HCT116 (cell line): ENCODE data around the gene ATF6B. TPM values are rescaled to one million over a fixed set of nuclear protein-coding genes. Genes with fewer than 3 reads are reported as not detected.

Experiments used
- ATAC-seq: fragments of 200-7000 bp; cut with Tn5 transposase; 2 replicates; pipeline ENCODE4 v1.9.1; 2020; ENCODE audit warnings: mild to moderate bottlenecking, moderate library complexity
- BruUV-seq: library from RNA; stranded (reverse); fragments of 400-500 nt; replicated peaks from 2 replicates; lab custom pipeline; 2021; lab: Mats Ljungman, UMichigan
- CTCF ChIA-PET: fragments of 300-600 bp; sonication (Branson Sonifier 250); formaldehyde crosslinking; loops from one replicate; lab custom pipeline; 2021; ENCODE audit warnings: antibody characterized with exemption; lab: Charles Lee
- POLR2A ChIA-PET: fragments of 300-600, 350-600 bp; sonication (Branson Sonifier 250); formaldehyde crosslinking; loops from one replicate; lab custom pipeline; 2021; ENCODE audit warnings: antibody characterized with exemption; lab: Charles Lee
- RAD21 ChIA-PET, 2 experiments: fragments of 300-600 bp; sonication (Branson Sonifier 250); formaldehyde crosslinking; loops; one replicate each; lab custom pipeline; 2023; ENCODE audit warnings: low total read pairs in 2 of 2; ENCODE audit not compliant: uncharacterized antibody in 2 of 2, unreplicated experiment in 2 of 2, low non-redundant PET in 1 of 2; lab: Charles Lee
- DNase-seq: peaks from one replicate; pipeline ENCODE4 v3.0.0-alpha.2; 2010; ENCODE audit warnings: low read depth, low spot score
- H2AFZ ChIP-seq: fragments of 200-600 bp; shearing (Covaris generic), sonication (generic); 2 replicates; pipeline ENCODE4 v1.6.1; 2017; ENCODE audit warnings: low read depth, mixed run types, mixed read lengths, antibody characterized with exemption, low read length; ENCODE audit not compliant: poor library complexity, severe bottlenecking
- H3K27ac ChIP-seq: 2 replicates; pipeline ENCODE4 v1.5.1; 2012; ENCODE audit warnings: low read depth, low read length
- H3K27me3 ChIP-seq: fragments of 200-600 bp; sonication (generic); 2 replicates; pipeline ENCODE4 v1.6.1; 2016; ENCODE audit warnings: mixed run types, low read length, mixed read lengths; ENCODE audit not compliant: insufficient read depth
- H3K36me3 ChIP-seq, 2 experiments: fragments of 200-500 bp in 1 of 2; fragments of 200-600 bp in 1 of 2; sonication (Bioruptor generic) in 1 of 2; sonication (generic) in 1 of 2; 2 replicates each; pipeline versions ENCODE4 v1.5.1 to v1.6.1; 2014 to 2016; ENCODE audit warnings: low read length in 2 of 2, inconsistent platforms in 1 of 2, mixed read lengths in 1 of 2, mixed run types in 1 of 2; ENCODE audit not compliant: insufficient read depth in 2 of 2, control insufficient read depth in 1 of 2
- H3K4me1 ChIP-seq, 2 experiments: fragments of 200-600 bp in 1 of 2; sonication (generic) in 1 of 2; 2 replicates each; pipeline versions ENCODE4 v1.5.1 to v1.6.1; 2012 to 2017; ENCODE audit warnings: low read length in 2 of 2, inconsistent platforms in 1 of 2, mild to moderate bottlenecking in 1 of 2, mixed read lengths in 1 of 2, mixed run types in 1 of 2, moderate library complexity in 1 of 2; ENCODE audit not compliant: insufficient read depth in 2 of 2, control insufficient read depth in 1 of 2
- H3K4me2 ChIP-seq: fragments of 200-600 bp; sonication (generic); 2 replicates; pipeline ENCODE4 v1.6.1; 2017; ENCODE audit warnings: mixed run types, low read length, mixed read lengths
- H3K4me3 ChIP-seq, 2 experiments: fragments of 200-600 bp in 1 of 2; sonication (generic) in 1 of 2; replicated peaks in 1 of 2; 2 replicates each; pipeline ENCODE4 v1.5.1; 2011 to 2016; ENCODE audit warnings: low read length in 2 of 2, control low read depth in 1 of 2, low read depth in 1 of 2, mild to moderate bottlenecking in 1 of 2, mixed read lengths in 1 of 2, mixed run types in 1 of 2
- H3K79me2 ChIP-seq: fragments of 200-600 bp; sonication (generic); 2 replicates; pipeline ENCODE4 v1.6.1; 2017; ENCODE audit warnings: mild to moderate bottlenecking, mixed run types, low read length, moderate library complexity, mixed read lengths; ENCODE audit not compliant: insufficient read depth
- H3K9ac ChIP-seq: fragments of 200-600 bp; sonication (generic); 2 replicates; pipeline ENCODE4 v1.6.1; 2016; ENCODE audit warnings: low read length, mixed read lengths
- H3K9me2 ChIP-seq: fragments of 200-600 bp; sonication (generic), shearing (Covaris generic); 2 replicates; pipeline ENCODE4 v1.6.1; 2017; ENCODE audit warnings: mixed run types, mild to moderate bottlenecking, moderate library complexity; ENCODE audit not compliant: insufficient read depth
- H3K9me3 ChIP-seq, 2 experiments: fragments of 200-500 bp in 1 of 2; fragments of 200-600 bp in 1 of 2; sonication (Bioruptor generic) in 1 of 2; sonication (generic) in 1 of 2; 2 replicates each; pipeline ENCODE4 v1.6.1; 2014 to 2017; ENCODE audit warnings: low read length in 2 of 2, mixed read lengths in 2 of 2, inconsistent platforms in 1 of 2, low read depth in 1 of 2, mild to moderate bottlenecking in 1 of 2, mixed run types in 1 of 2, moderate library complexity in 1 of 2; ENCODE audit not compliant: control insufficient read depth in 1 of 2, insufficient read depth in 1 of 2
- H4K20me1 ChIP-seq: fragments of 200-600 bp; sonication (generic), shearing (Covaris generic); 2 replicates; pipeline ENCODE4 v1.6.1; 2017; ENCODE audit warnings: mixed run types, mild to moderate bottlenecking, moderate library complexity; ENCODE audit not compliant: insufficient read depth
- CEBPB ChIP-seq: IDR thresholded peaks from 2 replicates; pipeline ENCODE4 v1.6.1; 2012; ENCODE audit warnings: low read depth
- CTCF ChIP-seq, 3 experiments: fragments of 200-600 bp in 1 of 3; sonication (generic) in 1 of 3; IDR thresholded peaks in 2 of 3; conservative IDR thresholded peaks in 1 of 3; 2 replicates each; pipeline ENCODE4 v1.5.1; 2012 to 2017; ENCODE audit warnings: low read depth in 2 of 3, low read length in 2 of 3, antibody characterized with exemption in 1 of 3, borderline replicate concordance in 1 of 3, control low read depth in 1 of 3, mild to moderate bottlenecking in 1 of 3, mixed read lengths in 1 of 3, mixed run types in 1 of 3, moderate library complexity in 1 of 3; ENCODE audit not compliant: insufficient read depth in 1 of 3
- JUND ChIP-seq: IDR thresholded peaks from 2 replicates; pipeline ENCODE4 v1.6.1; 2012
- POLR2A ChIP-seq: IDR thresholded peaks from 2 replicates; pipeline ENCODE4 v1.7.0; 2011; ENCODE audit warnings: borderline replicate concordance; ENCODE audit not compliant: insufficient read depth, insufficient read length; ENCODE audit errors: extremely low read depth
- POLR2AphosphoS5 ChIP-seq: IDR thresholded peaks from 2 replicates; pipeline ENCODE4 v1.6.1; 2011; ENCODE audit warnings: mild to moderate bottlenecking, low read depth, low read length, moderate library complexity
- RAD21 ChIP-seq: IDR thresholded peaks from 2 replicates; pipeline ENCODE4 v1.6.1; 2012; ENCODE audit warnings: low read depth, mild to moderate bottlenecking
- ZBTB33 ChIP-seq: IDR thresholded peaks from 2 replicates; pipeline ENCODE4 v1.6.1; 2011; ENCODE audit warnings: mild to moderate bottlenecking, low read length, moderate library complexity; ENCODE audit not compliant: insufficient replicate concordance; ENCODE audit errors: extremely low read depth
- intact Hi-C: fragments of 100-400 bp; cut with micrococcal nuclease; formaldehyde crosslinking; loops from 2 replicates; pipeline ENCODE4 v1.10.0; 2022
- total RNA-seq: library from RNA; stranded (reverse); gene quantifications from one replicate; pipeline ENCODE4 v1.2.1, GENCODE V29; 2021; ENCODE audit not compliant: unreplicated experiment

The ATF6B gene
- total RNA-seq, 1 experiment from 2014 or later, result 63.9 TPM

- no peak overlapping the region for H2AFZ ChIP-seq
- no peak overlapping the region for H3K27ac ChIP-seq
- H3K4me3 ChIP-seq, result no peak overlapping the region
- no TSS peak for BruUV-seq
- H3K9ac ChIP-seq, result no peak overlapping the region
- H3K79me2 ChIP-seq, result no peaks in the 10 kb centered on the region
- no peaks in the 10 kb centered on the region for H3K9me3 ChIP-seq
- H3K36me3 ChIP-seq, result peaks cover 4 to 15% of the 10 kb centered on the region in 2 experiments; a peak in 3 of 4 replicates
- H3K27me3 ChIP-seq, result no peaks in the 10 kb centered on the region
- TF ChIP-seq CEBPB (no peak), POLR2A (no peak), POLR2AphosphoS5 (no peak), ZBTB33 (no peak), CTCF (IDR thresholded peaks at IDR 0.05 in 2 of 3, conservative IDR thresholded peaks at IDR 0.05 in 1 of 3; ENCODE audit: borderline replicate concordance in 1 of 3, insufficient read depth in 1 of 3, low read depth in 2 of 3, low read length in 2 of 3) (0 out of 6 replicates have a peak, but pooled peaks of 1 of the 3 experiments have one; percentile 17), RAD21 (peak; percentile 26; the same call in 1 of the 2 replicates), JUND (no peak)
- H3K4me2 ChIP-seq, result no peak overlapping the region
- H3K4me1 ChIP-seq, result no peaks in the 10 kb centered on the region
- intact Hi-C loops, result no loop called here
- POLR2A ChIA-PET, result no interaction called here
- ATAC-seq (no peak), DNase-seq (no peak)
- H4K20me1 ChIP-seq, result no peaks in the 10 kb centered on the region
- H3K9me2 ChIP-seq, result no peaks in the 10 kb centered on the region
- CTCF ChIA-PET, result no interaction called here
- RAD21 ChIA-PET, result no interaction called here
These were observed 38.5 kb upstream of the ATF6B start for GRCh38 chr6:32166411-32167061.
